ENCODE results near the gene FZD7. TPM values are rescaled to one million over a fixed set of nuclear protein-coding genes. Genes with fewer than 3 reads are reported as not detected.

FZD7 gene
- total RNA-seq, 2 experiments from 2014 or later: 0.65 to 0.70 TPM

- Mint-ChIP-seq H3K9me3 (no peaks in the 10 kb centered on the region), H3K27ac (no peak overlapping the region), H3K36me3 (ENCODE audit: low read depth) (no peaks in the 10 kb centered on the region), H3K4me3 (no peak overlapping the region), H3K27me3 (peaks cover 2% of the 10 kb centered on the region), H3K4me1 (ENCODE audit: low read depth) (peaks cover 2% of the 10 kb centered on the region)
- TF ChIP-seq, protein P1, sequence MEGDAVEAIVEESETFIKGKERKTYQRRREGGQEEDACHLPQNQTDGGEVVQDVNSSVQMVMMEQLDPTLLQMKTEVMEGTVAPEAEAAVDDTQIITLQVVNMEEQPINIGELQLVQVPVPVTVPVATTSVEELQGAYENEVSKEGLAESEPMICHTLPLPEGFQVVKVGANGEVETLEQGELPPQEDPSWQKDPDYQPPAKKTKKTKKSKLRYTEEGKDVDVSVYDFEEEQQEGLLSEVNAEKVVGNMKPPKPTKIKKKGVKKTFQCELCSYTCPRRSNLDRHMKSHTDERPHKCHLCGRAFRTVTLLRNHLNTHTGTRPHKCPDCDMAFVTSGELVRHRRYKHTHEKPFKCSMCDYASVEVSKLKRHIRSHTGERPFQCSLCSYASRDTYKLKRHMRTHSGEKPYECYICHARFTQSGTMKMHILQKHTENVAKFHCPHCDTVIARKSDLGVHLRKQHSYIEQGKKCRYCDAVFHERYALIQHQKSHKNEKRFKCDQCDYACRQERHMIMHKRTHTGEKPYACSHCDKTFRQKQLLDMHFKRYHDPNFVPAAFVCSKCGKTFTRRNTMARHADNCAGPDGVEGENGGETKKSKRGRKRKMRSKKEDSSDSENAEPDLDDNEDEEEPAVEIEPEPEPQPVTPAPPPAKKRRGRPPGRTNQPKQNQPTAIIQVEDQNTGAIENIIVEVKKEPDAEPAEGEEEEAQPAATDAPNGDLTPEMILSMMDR (IDR thresholded peaks at IDR 0.05): no peak
- ATAC-seq (no peak), DNase-seq (no peak)
- ChIA-PET POLR2A (interaction anchor here (0.6 to 0.7 kb wide), 2 partner anchors 171 to 267 kb away, joined by 3 to 4 read pairs; no protein-coding TSS in a partner anchor), CTCF (interaction anchor here (1.0 to 1.3 kb wide), 3 partner anchors 8 to 39 kb away, joined by 3 read pairs; partner anchors contain the start of gene KIAA2012)
- intact Hi-C loops (cut with micrococcal nuclease): no loop called here
Measured at GRCh38 chr2:202064881-202065230, 31.2 kb downstream of the FZD7 start.

DNA sequence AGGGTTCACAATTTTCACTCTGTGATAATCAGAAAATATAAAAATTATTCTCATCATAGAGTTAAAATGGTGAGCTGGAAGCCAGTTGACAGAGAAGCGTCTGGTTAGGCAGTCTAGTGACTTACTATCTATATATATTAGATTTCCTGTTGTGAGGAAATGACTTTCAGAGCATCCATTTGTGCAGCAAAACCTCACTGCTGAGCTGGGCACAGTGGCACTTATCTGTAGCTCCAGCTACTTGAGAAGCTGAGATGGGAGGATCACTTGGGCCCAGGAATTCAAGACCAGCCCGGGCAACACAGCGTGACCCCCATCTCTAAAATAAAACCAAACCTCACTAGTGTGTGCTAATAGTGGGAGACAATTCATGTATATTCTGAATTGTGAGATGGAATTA lies 32.2 kb downstream of the FZD7 start:
- TF ChIP-seq, protein P1 (IDR thresholded peaks at IDR 0.05): no peak
- ChIA-PET CTCF (interaction anchor here (1.3 kb wide), 1 partner anchor 32 kb away, joined by 3 read pairs; no protein-coding TSS in a partner anchor), POLR2A (no interaction called here)
- ATAC-seq (no peak), DNase-seq (no peak)
- intact Hi-C loops (cut with micrococcal nuclease): no loop called here
- Mint-ChIP-seq H3K27ac (no peak overlapping the region), H3K4me1 (ENCODE audit: low read depth) (peaks cover 2% of the 10 kb centered on the region), H3K4me3 (no peak overlapping the region), H3K9me3 (no peaks in the 10 kb centered on the region), H3K36me3 (ENCODE audit: low read depth) (no peaks in the 10 kb centered on the region), H3K27me3 (no peaks in the 10 kb centered on the region)

GRCh38 chr2:202066875-202067274 lies 33.2 kb downstream of the FZD7 start:
- CTCF ChIA-PET: no interaction called here

DNA sequence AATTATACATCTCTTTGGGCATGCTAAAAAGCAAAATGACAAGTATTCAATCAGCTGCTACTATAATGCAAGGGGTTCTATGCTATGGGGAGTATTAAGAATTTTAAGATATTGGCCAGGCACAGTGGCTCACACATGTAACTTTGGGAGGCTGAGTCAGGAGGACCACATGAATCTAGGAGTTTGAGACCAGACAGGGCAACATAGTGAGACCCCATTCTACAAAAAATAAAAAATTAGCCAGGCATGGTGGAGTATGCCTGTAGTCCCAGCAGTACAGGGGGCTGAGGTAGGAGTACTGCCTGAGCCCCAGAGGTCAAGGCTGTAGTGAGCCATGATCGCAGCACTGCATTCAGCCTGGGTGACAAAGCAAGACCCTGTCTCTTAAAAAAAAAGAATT lies 33.9 kb downstream of the FZD7 start:
- H3K27me3 Mint-ChIP-seq: no peaks in the 10 kb centered on the region
- H3K9me3 Mint-ChIP-seq: no peaks in the 10 kb centered on the region
- TF ChIP-seq, protein P1 (IDR thresholded peaks at IDR 0.05): no peak
- DNase-seq (no peak), ATAC-seq (no peak)
- H3K4me3 Mint-ChIP-seq: no peak overlapping the region
- intact Hi-C loops (cut with micrococcal nuclease): no loop called here
- H3K36me3 Mint-ChIP-seq (ENCODE audit: low read depth): no peaks in the 10 kb centered on the region
- H3K4me1 Mint-ChIP-seq (ENCODE audit: low read depth): peaks cover 6% of the 10 kb centered on the region
- POLR2A ChIA-PET: no interaction called here
- no peak overlapping the region for H3K27ac Mint-ChIP-seq
- CTCF ChIA-PET: no interaction called here

More at GRCh38 chr2:202066875-202067274, 33.2 kb downstream of the FZD7 start:
- H3K9me3 Mint-ChIP-seq: no peaks in the 10 kb centered on the region
- DNase-seq (no peak), ATAC-seq (no peak)
- TF ChIP-seq, protein P1 (IDR thresholded peaks at IDR 0.05): no peak
- H3K36me3 Mint-ChIP-seq (ENCODE audit: low read depth): no peaks in the 10 kb centered on the region
- H3K4me1 Mint-ChIP-seq (ENCODE audit: low read depth): peaks cover 6% of the 10 kb centered on the region
- H3K4me3 Mint-ChIP-seq: no peak overlapping the region
- no peaks in the 10 kb centered on the region for H3K27me3 Mint-ChIP-seq
- H3K27ac Mint-ChIP-seq: no peak overlapping the region
- intact Hi-C loops (cut with micrococcal nuclease): no loop called here
- POLR2A ChIA-PET: no interaction called here

DNA sequence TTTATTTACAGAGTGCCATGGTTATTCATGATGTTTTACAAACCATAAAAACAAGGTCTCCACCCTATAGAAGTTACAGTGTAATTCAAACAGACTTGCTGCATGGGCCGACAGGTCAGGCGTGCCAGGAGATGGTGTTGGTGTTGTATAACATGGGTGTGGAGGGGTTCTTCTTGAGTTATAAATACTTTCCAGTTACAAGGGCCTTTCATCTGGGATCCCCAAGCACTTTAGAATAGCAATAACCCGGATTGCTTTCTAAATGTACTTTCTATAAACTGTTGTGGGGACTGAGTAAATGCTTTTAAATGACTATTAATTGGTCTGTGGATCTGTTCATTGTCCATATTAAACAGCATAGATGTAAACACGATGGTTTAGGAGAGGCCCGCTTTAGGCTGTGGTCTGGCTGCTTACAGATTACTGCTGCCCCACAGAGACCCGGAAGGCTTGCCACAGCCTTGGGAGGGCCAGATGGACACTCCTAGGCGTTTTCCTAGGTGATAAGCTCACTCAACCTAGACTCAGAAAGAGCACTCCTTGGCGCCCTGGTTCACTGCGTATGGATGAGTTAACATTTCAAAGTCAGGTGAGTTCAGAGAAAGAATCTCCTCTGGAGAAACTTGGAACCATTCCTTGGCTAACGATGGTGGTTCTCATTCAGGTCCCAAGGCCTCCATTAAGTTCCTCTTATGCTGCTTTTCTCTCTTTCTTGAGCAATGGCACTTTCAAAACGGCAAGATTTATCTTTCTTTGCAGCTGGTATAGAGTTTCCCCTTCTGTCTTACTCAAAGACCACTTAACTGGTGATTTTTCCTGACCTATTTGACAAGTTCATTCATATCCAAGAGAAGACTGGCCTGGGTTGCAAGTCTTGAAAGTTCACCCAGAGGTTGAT lies 35.8 kb downstream of the FZD7 start:
- H3K27me3 Mint-ChIP-seq: no peaks in the 10 kb centered on the region
- no peak for DNase-seq
- H3K27ac Mint-ChIP-seq: no peak overlapping the region
- intact Hi-C loops (cut with micrococcal nuclease): no loop called here
- no peak overlapping the region for H3K4me3 Mint-ChIP-seq
- TF ChIP-seq, protein P1 (IDR thresholded peaks at IDR 0.05): no peak
- no peak for ATAC-seq
- H3K4me1 Mint-ChIP-seq (ENCODE audit: low read depth): peaks cover 4% of the 10 kb centered on the region
- ChIA-PET POLR2A (no interaction called here), CTCF (no interaction called here)
- no peaks in the 10 kb centered on the region for H3K36me3 Mint-ChIP-seq (ENCODE audit: low read depth)
- H3K9me3 Mint-ChIP-seq: no peaks in the 10 kb centered on the region

All from activated CD8-positive, alpha-beta T cell treated with anti-CD3 and anti-CD28 coated beads for 36 hours (primary cell).